Activated CD8-positive, alpha-beta T cell treated with anti-CD3 and anti-CD28 coated beads for 36 hours (primary cell): ENCODE data around the gene MKI67. TPM values are rescaled to one million over a fixed set of nuclear protein-coding genes. Genes with fewer than 3 reads are reported as not detected.
A peak's percentile ranks its signal among the peaks of the same experiment; 100 is the strongest.

ENCODE experiments used
- ATAC-seq: fragments of 200-7000 bp; cut with Tn5 transposase; one replicate; pipeline ENCODE4 v1.10.0; 2021; ENCODE audit warnings: mild to moderate bottlenecking, moderate library complexity
- CTCF ChIA-PET: fragments of 350-600 bp; sonication (Branson Sonifier 250); formaldehyde crosslinking; loops from one replicate; lab custom pipeline; 2021; ENCODE audit warnings: antibody characterized with exemption; lab: Charles Lee
- POLR2A ChIA-PET: fragments of 350-600 bp; sonication (Branson Sonifier 250); formaldehyde crosslinking; loops from one replicate; lab custom pipeline; 2021; ENCODE audit warnings: antibody characterized with exemption; lab: Charles Lee
- DNase-seq: peaks from one replicate; pipeline ENCODE4 v3.0.0-alpha.2; 2020
- H3K27ac Mint-ChIP-seq: one replicate; pipeline ENCODE4 v1.8.0; 2021; ENCODE audit warnings: mild to moderate bottlenecking, mixed read lengths
- H3K27me3 Mint-ChIP-seq: one replicate; pipeline ENCODE4 v1.8.0; 2021; ENCODE audit warnings: mixed read lengths
- H3K36me3 Mint-ChIP-seq: one replicate; pipeline ENCODE4 v1.8.0; 2021; ENCODE audit warnings: low read depth, mixed read lengths
- H3K4me1 Mint-ChIP-seq: one replicate; pipeline ENCODE4 v1.8.0; 2021; ENCODE audit warnings: low read depth, mixed read lengths
- H3K4me3 Mint-ChIP-seq: one replicate; pipeline ENCODE4 v1.8.0; 2021; ENCODE audit warnings: mild to moderate bottlenecking, moderate library complexity, mixed read lengths
- H3K9me3 Mint-ChIP-seq: one replicate; pipeline ENCODE4 v1.8.0; 2021; ENCODE audit warnings: mixed read lengths
- CTCF ChIP-seq: fragments of 200-600 bp; IDR thresholded peaks from one replicate; pipeline ENCODE4 v1.8.0; 2022; ENCODE audit warnings: antibody characterized with exemption, mild to moderate bottlenecking
- intact Hi-C: fragments of 100-400 bp; cut with micrococcal nuclease; formaldehyde crosslinking; loops from one replicate; pipeline ENCODE4 v1.10.0; 2022
- total RNA-seq, 2 experiments: library from RNA; stranded (reverse); gene quantifications; one replicate each; pipeline ENCODE4 v1.2.3, GENCODE V29; 2021

The MKI67 gene
- total RNA-seq, 2 experiments from 2014 or later = 205 to 230 TPM

- ATAC-seq = no peak
- intact Hi-C loops = loop anchor here (10.0 kb wide), 1 partner anchor 46 kb away; no protein-coding TSS in a partner anchor
These were observed 65.6 kb downstream of the MKI67 start for GRCh38 chr10:128060341-128061250.

DNA sequence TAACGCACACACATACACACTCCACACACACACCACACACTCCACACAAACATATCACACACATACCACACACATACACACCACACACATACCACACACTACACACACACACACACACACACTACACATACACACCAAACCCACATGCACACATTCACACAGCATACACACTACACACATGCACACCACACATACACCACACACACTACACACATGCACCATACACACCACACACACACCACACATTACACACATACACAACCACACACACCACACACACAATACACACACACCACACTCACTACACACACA is 66.3 kb downstream of the MKI67 start:
- Mint-ChIP-seq H3K36me3 (peaks cover 63% of the 10 kb centered on the region), H3K27ac (peak overlapping the region; percentile 85), H3K4me1 (peaks cover 67% of the 10 kb centered on the region), H3K9me3 (no peaks in the 10 kb centered on the region), H3K4me3 (no peak overlapping the region), H3K27me3 (no peaks in the 10 kb centered on the region)
- DNase-seq (no peak), ATAC-seq (no peak)
- intact Hi-C loops = loop anchor here (10.0 kb wide), 1 partner anchor 45 kb away; no protein-coding TSS in a partner anchor
- TF ChIP-seq CTCF = no peak
- CTCF ChIA-PET = interaction anchor here (2.0 to 2.5 kb wide), 2 partner anchors 9 to 24 kb away, joined by 7 to 17 read pairs; no protein-coding TSS in a partner anchor
- POLR2A ChIA-PET = interaction anchor here (9.5 kb wide), 1 partner anchor 14 kb away, joined by 133 read pairs; no protein-coding TSS in a partner anchor

More at GRCh38 chr10:128060341-128061250, 65.6 kb downstream of the MKI67 start:
- no peaks in the 10 kb centered on the region for H3K9me3 Mint-ChIP-seq
- ChIA-PET CTCF (interaction anchor here (0.6 to 5.0 kb wide), 5 partner anchors 8 to 80 kb away, joined by 5 to 50 read pairs (median 17); no protein-coding TSS in a partner anchor), POLR2A (interaction anchor here (9.5 kb wide), 1 partner anchor 15 kb away, joined by 133 read pairs; no protein-coding TSS in a partner anchor)
- peaks cover 65% of the 10 kb centered on the region for H3K36me3 Mint-ChIP-seq
- no peak overlapping the region for H3K4me3 Mint-ChIP-seq
- peak overlapping the region; percentile 85 for H3K27ac Mint-ChIP-seq
- no peaks in the 10 kb centered on the region for H3K27me3 Mint-ChIP-seq
- H3K4me1 Mint-ChIP-seq = peaks cover 73% of the 10 kb centered on the region
- no peak for TF ChIP-seq CTCF
- DNase-seq = no peak

- Mint-ChIP-seq H3K27me3 (no peaks in the 10 kb centered on the region), H3K4me3 (no peak overlapping the region), H3K36me3 (peaks cover 59% of the 10 kb centered on the region), H3K9me3 (no peaks in the 10 kb centered on the region), H3K27ac (peak overlapping the region; percentile 85), H3K4me1 (peaks cover 62% of the 10 kb centered on the region)
- no peak for TF ChIP-seq CTCF
- intact Hi-C loops = no loop called here
- no peak for DNase-seq
- ChIA-PET POLR2A (interaction anchor here (1.0 to 9.5 kb wide), 3 partner anchors 10 to 66 kb away, joined by 3 to 133 read pairs (median 4); partner anchors contain the start of gene MKI67), CTCF (interaction anchor here (0.9 to 2.5 kb wide), 4 partner anchors 10 to 68 kb away, joined by 3 to 17 read pairs (median 6); no protein-coding TSS in a partner anchor)
- no peak for ATAC-seq
These were observed 66.8 kb downstream of the MKI67 start for GRCh38 chr10:128059266-128059981.

- intact Hi-C loops = no loop called here
- POLR2A ChIA-PET = interaction anchor here (1.0 to 9.5 kb wide), 3 partner anchors 10 to 67 kb away, joined by 3 to 133 read pairs (median 4); partner anchors contain the start of gene MKI67
- Mint-ChIP-seq H3K4me3 (no peak overlapping the region), H3K36me3 (peaks cover 56% of the 10 kb centered on the region), H3K4me1 (peaks cover 55% of the 10 kb centered on the region), H3K27me3 (no peaks in the 10 kb centered on the region), H3K27ac (peak overlapping the region; percentile 77), H3K9me3 (no peaks in the 10 kb centered on the region)
- DNase-seq (no peak), ATAC-seq (no peak)
- no peak for TF ChIP-seq CTCF
- CTCF ChIA-PET = interaction anchor here (0.7 to 2.5 kb wide), 5 partner anchors 10 to 67 kb away, joined by 3 to 17 read pairs (median 4); no protein-coding TSS in a partner anchor
These were observed 67.5 kb downstream of the MKI67 start for GRCh38 chr10:128058750-128059134.
